Measurements from ENCODE around the gene PTCH2. TPM values are rescaled to one million over a fixed set of nuclear protein-coding genes. Genes with fewer than 3 reads are reported as not detected.

The PTCH2 gene
- total and polyA plus RNA-seq, 2 of the 13 experiments (the other 11 are each of a cell fraction or from before 2014, with no cell fraction given) = 0.60 to 1.5 TPM

GRCh38 chr1:44784094-44785028, 58.7 kb downstream of the PTCH2 start (continued):
- TF ChIP-seq CEBPZ (IDR thresholded peaks at IDR 0.05; ENCODE audit: low read length) (no peak), MLLT10 (CRISPR knock-in tag; IDR thresholded peaks at IDR 0.05) (no peak), ZNF280B (CRISPR knock-in tag; IDR thresholded peaks at IDR 0.05; ENCODE audit: borderline replicate concordance) (no peak), ZNF574 (CRISPR knock-in tag; IDR thresholded peaks at IDR 0.05) (peak; percentile 57), TP53 (CRISPR knock-in tag; conservative IDR thresholded peaks at IDR 0.05) (no peak), FUBP1 (CRISPR knock-in tag; IDR thresholded peaks at IDR 0.05; ENCODE audit: borderline replicate concordance) (no peak), THRA (CRISPR knock-in tag; IDR thresholded peaks at IDR 0.05; ENCODE audit: borderline replicate concordance) (no peak), RBFOX2 (IDR thresholded peaks at IDR 0.05; ENCODE audit: low read depth, low read length) (peak; percentile 85), KMT2B (CRISPR knock-in tag; IDR thresholded peaks at IDR 0.05) (0 out of 2 replicates have a peak, but pooled peaks have one; percentile 47), HNRNPK (IDR thresholded peaks at IDR 0.05; ENCODE audit: low read depth, low read length, poor library complexity, severe bottlenecking) (peak; percentile 85), ZNF580 (CRISPR knock-in tag; IDR thresholded peaks at IDR 0.05; ENCODE audit: borderline replicate concordance, low read depth) (peak; percentile 76; the same call in 1 of the 2 replicates)
- TF ChIP-seq, protein P1, sequence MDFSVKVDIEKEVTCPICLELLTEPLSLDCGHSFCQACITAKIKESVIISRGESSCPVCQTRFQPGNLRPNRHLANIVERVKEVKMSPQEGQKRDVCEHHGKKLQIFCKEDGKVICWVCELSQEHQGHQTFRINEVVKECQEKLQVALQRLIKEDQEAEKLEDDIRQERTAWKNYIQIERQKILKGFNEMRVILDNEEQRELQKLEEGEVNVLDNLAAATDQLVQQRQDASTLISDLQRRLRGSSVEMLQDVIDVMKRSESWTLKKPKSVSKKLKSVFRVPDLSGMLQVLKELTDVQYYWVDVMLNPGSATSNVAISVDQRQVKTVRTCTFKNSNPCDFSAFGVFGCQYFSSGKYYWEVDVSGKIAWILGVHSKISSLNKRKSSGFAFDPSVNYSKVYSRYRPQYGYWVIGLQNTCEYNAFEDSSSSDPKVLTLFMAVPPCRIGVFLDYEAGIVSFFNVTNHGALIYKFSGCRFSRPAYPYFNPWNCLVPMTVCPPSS (IDR thresholded peaks at IDR 0.05) = no peak

Measured in HepG2 (cell line).